ENCODE results near the gene YEATS4.

YEATS4 gene

DNA sequence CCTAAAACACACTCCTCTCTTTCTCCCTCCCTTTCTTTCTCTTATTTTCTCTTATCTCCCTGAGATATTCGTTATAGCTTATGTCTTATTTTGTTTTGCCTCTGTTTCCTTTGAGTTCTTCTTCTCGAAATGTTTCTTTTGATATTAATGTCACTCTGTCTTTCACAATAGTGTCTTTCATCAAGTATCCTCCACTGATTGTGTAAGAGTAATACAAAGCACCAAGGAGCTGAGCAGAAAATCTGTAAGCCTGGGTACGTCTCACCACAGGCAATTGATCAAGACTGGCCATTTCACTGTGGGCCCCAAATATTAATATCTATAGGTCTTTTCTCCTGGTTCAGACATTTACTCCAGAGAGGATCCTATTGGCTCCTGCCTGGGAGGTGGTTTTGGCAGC, 16.2 kb upstream of the YEATS4 start:
- no peak for DNase-seq

DNA sequence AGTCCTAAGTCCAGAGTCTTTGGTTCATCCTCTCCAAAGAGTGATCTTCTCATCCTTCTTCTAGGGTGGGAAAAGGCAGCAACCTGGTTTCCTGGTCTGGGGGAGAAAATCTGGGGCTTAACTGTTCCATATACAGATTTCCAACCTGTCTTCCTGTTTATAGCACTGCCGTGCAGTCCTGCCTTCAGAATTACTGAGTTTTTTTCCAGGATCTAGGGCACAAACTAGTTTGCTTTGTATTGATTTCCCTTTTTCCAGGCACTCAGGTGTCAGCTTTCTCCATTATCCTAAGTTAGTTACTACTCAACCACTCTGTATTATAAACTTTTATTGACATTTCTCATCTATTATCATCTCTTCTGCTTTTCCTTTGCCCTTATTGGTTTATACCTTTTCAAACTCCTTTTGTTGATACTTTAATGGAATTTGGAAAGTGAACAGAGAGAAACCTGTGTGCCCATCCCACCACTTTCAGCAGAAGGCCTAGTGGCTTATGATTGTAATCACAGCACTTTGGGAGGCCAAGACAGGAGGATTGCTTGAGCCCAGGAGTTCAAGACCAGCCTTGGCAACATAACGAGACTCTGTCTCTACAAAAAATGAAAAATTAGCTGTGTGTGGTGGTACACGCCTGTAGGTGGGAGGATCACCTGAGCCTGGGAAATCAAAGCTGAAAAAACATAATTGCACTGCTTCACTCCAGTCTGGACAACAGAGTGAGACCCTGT, 15.5 kb upstream of the YEATS4 start:
- DNase-seq = no peak

DNA sequence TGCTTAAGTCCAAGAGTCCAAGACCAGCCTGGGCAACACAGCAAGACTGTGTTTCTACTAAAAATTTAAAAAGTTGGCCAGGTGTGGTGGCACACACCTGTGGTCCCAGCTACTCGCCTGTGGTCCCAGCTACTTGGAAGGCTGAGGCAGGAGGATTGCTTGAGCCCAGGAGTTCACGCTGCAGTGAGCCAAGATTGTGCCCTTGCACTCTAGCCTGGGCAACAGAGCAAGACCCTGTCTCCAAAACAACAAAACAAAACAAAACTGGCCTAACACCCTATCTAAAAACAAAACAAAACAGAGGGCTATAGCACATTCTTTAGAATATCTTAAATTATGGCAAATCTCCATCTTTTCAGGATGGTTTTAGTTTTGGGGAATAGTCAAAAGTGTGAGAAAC, 14.5 kb upstream of the YEATS4 start:
- no peak for DNase-seq

DNA sequence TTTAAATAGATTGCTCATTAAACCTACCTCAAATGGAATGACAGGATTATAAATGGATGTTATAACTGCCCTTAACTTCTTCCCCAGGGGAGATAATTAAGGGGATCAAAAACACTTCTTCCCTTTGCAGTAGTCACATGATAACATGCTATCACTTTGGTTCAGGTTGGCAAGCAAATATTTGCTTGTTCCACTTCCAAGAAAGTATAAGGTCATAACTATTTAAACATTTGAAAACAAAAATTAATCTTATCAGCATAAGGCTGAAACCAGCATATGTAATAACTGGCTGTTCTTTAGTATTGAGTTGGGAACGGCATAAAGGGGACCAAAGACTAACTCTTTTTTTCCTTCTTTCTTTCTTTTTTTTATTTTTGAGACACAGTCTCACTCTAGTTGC, 13.8 kb upstream of the YEATS4 start:
- no peak for DNase-seq

DNA sequence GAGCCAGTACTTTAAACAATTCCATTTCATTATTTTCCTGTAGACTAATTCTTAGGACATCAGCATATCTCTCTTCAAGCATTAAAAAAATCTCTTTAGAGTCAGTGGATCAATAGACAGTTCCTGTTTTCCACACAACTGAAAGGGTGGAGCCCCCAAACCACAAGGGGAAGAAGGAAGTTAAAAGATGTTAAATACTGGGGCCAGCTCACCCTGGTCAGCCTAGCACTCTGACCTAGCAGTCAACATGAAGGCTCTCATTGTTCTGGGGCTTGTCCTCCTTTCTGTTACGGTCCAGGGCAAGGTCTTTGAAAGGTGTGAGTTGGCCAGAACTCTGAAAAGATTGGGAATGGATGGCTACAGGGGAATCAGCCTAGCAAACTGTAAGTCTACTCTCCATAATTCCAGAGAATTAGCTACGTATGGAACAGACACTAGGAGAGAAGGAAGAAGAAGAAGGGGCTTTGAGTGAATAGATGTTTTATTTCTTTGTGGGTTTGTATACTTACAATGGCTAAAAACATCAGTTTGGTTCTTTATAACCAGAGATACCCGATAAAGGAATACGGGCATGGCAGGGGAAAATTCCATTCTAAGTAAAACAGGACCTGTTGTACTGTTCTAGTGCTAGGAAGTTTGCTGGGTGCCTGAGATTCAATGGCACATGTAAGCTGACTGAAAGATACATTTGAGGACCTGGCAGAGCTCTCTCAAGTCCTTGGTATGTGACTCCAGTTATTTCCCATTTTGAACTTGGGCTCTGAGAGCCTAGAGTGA, 11.2 kb upstream of the YEATS4 start, which contains the start of gene LYZ:
LYZ (plus strand) TSS at position 220 of the 777 bp plus-strand sequence; CDS start at position 248, 28 bp downstream.
- DNase-seq = no peak

DNA sequence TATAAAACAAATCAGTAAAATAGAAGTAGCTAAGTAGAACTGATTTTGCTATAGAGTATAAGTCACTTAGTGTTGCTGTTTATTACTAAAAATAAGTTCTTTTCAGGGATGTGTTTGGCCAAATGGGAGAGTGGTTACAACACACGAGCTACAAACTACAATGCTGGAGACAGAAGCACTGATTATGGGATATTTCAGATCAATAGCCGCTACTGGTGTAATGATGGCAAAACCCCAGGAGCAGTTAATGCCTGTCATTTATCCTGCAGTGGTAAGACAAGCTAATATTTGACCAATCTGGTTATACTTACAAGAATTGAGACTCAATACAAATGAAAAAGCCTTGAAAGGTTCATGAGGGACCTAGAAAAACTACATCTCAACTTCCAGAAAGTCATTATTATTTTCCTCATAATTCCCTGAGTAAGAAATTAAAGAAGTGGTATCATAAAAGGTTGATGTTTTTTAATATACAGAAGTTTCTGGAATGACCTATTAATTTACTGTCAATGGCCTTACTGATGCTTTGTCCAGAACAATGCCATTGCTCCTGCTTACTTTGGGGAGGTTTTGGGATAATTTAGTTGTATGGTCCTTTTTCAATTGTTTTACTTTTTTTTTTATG, 9.4 kb upstream of the YEATS4 start:
- DNase-seq = no peak

DNA sequence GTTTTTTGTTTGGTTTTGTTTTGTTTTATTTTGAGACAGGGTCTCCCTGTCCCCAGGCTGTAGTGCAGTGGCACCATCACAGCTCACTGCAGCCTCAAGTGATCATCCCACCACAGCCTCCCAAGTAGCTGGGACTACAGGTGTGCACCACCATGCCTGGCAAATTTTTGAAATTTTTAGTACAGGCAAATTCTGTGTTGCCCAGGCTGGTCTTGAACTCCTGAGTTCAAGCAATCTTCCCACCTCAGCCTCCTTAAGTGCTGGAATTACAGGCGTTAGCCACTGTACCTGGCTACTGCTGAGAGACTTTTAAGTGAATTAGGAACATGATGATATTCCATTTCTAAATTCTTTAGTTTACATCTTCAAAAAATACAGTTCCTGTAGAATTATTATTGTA, 8.8 kb upstream of the YEATS4 start:
- no peak for DNase-seq

DNA sequence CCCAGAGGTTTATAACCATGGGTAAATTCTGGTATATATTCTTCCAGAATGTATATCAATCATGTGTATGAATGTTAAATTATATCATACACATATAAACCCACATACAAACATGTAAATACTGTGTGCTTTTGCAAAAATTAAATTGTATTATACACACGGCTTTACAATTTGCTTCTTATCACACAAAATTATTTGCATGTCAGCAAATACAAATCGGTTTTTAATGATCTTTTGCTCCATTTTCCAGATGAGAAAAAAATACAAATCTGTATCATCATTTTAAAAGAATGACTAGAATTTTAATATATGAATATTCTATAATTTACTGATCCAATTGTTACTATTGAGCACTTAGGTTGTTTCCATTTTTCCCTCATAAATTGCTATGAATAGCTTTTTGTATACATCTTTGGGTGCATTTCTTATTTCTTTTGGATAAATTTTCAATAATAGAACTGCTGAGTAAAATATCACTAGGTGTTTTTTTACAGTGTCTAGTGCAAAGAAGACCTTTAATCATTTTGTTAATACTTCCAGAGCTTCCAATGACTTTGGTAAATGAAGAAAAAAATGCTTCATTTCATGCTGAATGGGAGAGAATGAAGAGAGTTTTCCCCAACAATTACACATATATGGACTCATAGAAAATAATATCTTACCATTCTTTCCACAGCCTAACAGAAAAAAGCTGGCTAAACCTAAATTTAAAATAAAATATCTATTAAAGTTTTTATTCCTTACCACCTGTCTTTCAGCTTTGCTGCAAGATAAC, 7.9 kb upstream of the YEATS4 start:
- DNase-seq = no peak

DNA sequence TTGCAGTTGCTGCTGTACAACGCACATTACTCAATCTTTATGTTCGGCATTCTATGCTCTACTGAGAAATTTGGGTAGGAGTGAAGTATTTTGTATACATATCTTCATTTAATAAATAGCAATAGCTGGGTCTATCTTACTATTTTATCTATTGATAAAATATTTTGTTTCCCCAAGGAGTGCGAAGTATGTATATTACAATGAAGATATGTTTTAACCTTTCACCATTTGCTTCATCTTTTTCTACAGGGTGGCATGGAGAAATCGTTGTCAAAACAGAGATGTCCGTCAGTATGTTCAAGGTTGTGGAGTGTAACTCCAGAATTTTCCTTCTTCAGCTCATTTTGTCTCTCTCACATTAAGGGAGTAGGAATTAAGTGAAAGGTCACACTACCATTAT, 6.6 kb upstream of the YEATS4 start:
- DNase-seq = no peak

DNA sequence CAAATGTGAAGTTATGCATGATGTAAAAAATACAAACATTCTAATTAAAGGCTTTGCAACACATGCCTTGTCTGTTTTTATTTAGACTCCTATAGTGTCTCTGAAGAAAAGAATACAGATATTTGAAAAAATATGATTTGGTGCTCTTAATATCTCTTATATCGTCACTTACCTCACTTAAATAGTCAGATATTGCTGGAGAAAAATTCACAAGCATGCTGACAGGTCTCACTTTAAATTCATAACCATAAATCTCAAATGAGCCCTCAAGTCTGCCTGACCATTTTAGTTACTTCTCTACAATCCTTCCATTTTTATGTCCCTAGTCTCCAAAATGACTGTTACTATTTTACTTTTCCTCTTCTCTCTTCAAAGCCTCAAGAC, 5.4 kb upstream of the YEATS4 start:
- no peak for DNase-seq

DNA sequence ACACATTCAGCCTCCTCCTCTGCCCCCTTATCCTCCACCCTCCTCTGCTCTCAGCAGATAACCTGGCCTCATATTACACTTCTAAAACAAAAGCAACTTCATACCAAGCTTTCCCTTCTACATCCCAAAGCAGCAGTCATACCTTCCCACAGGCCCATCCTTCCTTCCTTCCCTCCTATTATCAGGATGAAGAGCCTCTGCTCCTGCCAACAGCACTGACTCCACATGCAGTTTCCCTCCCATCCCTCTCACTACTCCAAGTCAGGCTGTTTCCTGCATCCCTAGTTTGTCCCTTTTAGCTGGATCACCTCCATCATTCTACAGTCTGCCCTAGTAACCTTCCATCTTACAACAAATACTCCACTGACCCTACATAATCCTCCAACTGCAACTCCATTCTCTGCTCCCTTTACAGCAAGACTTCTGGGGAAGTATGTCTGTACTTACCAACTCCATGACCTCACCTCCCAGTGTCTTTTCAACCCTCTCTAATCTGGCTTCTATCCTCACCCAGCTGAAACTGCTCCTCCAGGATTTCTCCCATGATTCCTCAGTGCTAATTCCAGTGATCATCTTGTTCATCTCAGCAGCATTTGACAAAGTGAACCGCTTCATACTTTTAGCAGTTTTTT, 4.9 kb upstream of the YEATS4 start:
- no peak for DNase-seq

DNA sequence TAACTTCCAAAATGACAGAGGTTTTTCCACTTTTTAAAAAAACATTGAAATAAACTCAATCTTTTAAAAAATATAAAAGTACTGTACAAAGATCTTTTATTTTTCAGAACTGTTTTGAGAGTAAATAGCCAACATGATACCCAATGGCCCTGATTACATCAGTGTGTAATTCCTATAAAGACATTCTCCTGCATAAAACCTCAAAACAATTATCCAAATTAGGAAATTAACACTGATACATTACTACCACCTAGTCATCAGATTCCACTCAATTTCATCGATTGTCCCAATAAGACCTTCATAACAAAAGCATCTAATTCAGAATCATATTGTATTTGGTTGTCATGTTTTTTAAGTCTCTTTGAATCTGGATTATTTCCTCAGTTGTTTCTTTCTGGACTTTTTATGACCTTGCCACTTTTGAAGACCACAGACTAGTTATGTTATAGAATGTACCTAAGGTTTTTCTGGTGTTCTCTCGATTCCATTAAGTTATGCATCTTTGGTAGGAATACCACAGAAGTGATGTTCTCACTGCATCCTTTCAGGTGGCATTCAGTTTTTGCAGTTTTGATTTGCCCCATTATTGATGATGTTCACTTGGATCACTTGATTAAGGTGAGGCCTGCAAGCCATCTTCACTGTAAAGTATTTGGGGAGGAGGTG, 4.0 kb upstream of the YEATS4 start:
- no peak for DNase-seq

DNA sequence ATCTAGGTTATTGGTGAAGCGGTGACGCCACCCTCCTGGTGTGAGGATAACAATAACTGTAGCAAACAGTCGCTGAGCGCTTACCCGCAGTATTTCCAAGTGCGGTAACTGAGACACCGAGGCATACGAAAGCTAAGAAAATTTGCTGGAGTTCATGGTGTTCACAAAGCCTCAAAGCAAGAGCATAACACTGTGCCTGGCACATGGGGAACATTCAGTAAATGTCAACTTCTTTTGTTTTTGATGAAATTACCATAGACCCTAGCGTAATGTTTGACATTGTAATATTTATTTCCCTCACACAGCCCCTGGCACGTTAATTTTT, 767 bp downstream of the YEATS4 start:
- DNase-seq = no peak

DNA sequence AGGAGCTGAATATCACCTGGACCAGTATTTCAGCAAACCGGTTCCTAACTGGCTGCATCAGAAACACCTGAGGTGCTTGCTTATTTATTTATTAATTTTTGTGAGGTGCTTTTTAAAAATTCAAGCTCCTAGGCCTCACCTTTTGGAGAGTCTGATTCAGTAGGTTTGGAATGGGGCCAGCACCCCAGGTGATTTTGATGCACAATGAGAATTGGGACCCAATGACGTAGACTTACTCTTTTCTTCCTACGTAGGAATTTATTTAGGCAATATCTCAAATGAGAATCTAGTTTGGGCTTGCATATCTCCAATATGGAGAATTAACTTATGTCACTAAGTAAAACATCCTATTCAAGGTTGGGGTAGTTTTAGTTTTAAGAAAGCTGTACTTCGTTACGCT, 7.3 kb downstream of the YEATS4 start:
- no peak for DNase-seq

DNA sequence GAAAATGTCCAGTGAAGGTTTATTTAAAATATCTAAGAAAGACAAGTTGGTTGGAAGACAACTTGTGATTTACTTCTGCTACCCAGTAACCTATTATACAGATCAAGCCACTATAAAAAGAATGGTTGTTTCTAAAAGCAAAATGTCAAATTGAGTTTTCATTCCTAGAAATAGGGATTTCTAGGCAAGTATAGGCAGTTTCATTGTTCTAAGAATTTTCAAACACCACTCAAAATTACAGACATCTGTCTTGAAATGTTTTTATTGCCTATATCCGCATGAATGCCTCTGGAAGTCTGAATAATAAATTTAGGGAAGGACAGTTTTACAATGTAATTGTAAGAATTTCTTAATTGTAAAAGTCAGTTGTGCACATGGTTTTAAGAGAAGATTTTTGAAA, 8.6 kb downstream of the YEATS4 start:
- DNase-seq = no peak

DNA sequence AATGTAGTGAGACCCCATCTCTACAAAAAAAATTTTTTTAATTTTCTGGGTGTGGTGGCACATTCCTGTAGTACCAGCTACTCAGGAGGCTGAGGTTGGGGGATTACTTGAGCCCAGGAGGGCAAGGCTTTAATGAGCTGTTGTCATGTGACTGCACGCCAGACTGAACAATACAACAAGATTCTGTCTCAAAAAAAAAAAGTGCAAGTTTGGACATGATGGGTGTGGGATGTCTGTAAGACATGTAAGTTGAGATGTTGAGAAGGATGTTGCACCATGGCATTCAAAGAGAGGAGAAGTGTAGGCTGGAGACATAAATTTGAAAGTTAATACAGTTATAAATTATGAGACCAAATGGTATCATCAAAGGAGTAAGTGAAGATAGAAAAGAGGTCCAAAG, 23.5 kb downstream of the YEATS4 start:
- DNase-seq = no peak

DNA sequence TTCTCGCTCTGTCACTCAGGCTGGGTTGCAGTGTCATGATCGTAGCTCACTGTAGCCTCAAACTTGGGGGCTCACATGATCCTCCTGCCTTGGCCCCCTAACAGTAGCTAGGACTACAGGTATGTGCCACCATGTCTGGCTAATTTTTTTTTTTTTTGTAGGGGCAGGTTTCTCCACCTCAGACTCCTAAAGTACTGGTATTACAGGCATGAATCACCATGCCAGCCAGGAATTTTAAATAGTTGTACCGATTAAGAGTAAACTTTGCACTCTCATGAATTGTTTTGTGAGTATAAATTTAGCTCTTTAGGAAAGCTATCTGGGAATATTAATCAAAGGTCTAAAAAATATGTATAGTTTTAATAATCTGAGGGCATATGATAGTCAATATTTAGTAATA, 25.5 kb downstream of the YEATS4 start:
- no peak for DNase-seq

DNA sequence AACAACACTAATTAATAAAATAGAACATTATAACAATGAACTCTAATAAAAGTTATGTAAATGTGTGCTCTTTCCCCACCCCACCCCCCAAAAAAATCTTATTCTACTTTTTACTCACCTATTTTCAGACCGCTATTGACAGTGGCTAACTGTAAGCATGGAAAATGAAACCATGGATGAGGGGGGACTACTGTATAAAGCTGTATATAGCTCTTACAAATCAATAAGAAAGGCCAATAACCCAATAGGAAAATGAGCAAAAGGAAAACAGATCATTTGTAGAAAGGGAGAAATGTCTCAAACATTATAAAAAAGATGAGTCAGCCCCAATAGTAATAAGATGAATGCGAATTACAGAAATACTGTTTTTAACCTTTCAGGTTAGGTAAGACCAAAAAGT, 27.4 kb downstream of the YEATS4 start:
- no peak for DNase-seq

DNA sequence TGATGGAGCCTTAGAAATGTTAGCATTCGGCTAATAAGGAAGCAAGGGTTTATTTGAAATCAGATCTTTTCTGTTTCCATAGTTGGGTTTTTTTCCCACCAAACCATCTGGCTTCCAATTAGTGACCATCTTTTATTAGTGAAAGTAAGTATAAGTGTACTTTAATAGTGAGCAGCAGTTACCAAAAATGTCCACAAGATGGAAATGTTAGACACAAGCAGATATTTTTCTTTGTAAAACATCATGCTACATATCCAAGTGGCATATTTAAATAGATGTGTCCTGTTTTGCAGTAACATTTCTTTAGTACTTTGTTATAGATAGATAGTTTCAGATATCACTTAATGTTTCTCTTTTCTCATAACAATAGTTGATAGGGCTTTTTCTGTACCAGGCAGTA, 28.8 kb downstream of the YEATS4 start:
- no peak for DNase-seq

DNA sequence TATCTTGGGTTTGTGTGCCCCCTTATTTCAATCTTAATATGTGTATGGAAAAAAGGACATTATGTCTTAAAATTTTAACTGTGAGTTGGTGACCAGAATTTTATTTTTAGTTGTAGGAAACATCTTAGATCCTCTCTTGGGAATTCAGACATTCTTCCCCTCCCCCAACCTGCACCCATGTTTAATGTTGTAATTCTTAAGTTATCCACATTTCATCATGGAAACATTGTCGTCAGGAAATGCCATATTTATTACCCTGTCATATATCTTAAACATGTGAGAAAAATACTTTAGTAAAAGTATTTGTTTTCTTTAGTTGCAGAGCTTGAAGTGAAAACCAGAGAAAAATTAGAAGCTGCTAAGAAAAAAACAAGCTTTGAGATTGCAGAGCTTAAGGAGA, 30.3 kb downstream of the YEATS4 start:
- no peak for DNase-seq

DNA sequence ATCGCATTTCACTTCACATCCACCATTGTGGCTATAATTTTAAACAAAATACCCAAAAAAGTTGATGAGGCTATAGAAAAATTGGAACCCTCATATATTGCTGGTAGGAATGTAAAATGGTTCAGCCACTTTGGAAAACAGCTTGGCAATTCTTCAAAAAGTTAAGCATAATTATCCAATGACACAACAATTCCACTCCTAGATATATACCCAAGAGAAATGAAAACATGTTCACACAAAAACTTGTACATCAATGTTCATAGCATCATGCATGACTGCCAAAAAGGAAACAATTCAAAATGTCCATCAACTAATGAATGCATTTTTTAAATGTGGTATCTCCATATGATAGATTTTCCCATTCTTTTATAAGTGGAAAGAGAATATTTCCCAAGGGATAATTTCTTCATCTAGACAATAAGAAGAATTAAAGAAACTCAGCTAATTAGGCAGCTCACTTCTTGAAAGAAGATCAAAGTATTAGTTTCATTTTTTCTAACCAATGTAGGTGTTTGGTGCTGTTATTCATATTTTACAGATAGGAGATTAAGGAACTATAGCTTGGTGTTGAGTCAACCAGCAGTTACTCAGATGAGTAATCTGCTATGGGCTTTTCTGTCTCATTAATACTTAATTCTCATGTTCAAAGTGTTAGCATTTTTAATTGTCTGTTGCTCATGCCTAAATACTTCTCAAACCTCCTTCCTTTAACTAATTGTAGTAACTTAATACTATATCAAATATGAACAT, 32.8 kb downstream of the YEATS4 start:
- DNase-seq = no peak

DNA sequence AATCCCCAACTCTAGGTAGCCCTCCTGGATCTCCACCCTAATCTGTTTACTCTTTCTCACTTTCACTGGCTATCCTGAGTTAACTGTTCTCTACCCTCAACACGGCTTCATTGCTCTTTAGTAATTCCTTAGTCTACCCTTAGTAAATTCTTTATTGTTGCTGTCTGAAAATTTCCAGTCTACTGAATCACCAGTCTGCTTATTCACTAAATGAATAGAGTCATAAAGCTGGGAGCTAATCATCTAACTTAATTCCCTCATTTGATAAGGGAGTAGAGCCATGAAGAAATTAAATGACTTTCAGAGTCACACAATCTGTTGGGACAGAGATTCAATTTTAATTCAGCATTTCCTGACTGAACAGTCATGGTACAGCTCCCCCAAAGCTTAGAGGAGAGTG, 36.5 kb downstream of the YEATS4 start:
- no peak for DNase-seq

Measured in stimulated activated CD4-positive, alpha-beta T cell treated with anti-CD3 and anti-CD28 coated beads, Interleukin-4, amount 100 ng/mL, for 24 hours (primary cell).